COR-L47 (cell line): ENCODE measurements around the gene LLGL2.

Experiments used
- DNase-seq: peaks from one replicate; lab custom pipeline; 2025; lab: John Stamatoyannopoulos, UW

The LLGL2 gene

GRCh38 chr17:75550139-75550465 is 24.6 kb downstream of the LLGL2 start:
- DNase-seq, result no peak

- no peak for DNase-seq
Observed at GRCh38 chr17:75551266-75551665, 25.8 kb downstream of the LLGL2 start.

DNA sequence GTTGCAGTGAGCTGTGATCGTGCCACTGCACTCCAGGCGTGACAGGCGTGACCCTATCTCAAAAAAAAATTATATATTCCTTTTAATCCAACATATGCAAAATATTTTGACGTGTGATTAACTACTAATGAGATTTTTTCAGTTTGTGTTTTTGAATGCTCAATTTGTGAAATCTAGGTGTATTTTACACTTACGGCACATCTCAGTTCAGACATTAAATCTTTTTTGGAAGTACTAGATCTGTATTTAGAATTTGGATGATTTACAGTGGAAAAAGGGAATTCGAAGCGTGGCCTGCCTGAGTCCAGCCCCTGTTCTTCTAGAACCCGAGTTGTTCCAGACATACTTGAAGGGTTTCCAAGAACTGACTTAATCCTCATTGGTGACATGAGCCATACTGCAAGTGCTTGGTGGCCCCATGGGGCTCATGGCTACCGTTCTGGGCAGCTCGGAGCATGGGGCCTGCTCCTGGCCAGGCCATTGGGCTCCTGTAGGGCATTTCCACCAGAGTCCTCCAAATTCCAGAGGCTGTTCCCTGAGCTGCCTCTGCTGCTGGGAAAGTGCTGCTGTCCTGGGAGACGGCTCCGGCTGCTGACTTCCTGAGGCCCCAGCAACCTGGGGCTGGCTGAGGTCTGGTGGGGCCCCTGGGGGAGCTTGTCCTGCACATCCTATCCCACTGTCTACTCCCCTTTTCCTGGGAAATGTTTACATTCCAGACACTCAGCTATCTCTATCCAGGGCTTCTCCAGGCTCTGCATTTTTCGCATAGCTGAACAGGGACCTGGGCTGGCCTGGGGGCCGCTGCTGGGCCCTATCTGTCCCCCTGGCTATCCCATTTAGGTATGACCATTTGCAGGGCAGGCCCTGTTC is 27.2 kb downstream of the LLGL2 start:
- DNase-seq, result no peak

GRCh38 chr17:75553295-75554110 is 28.0 kb downstream of the LLGL2 start:
- no peak for DNase-seq

GRCh38 chr17:75555679-75556153 is 30.2 kb downstream of the LLGL2 start:
- no peak for DNase-seq

DNA sequence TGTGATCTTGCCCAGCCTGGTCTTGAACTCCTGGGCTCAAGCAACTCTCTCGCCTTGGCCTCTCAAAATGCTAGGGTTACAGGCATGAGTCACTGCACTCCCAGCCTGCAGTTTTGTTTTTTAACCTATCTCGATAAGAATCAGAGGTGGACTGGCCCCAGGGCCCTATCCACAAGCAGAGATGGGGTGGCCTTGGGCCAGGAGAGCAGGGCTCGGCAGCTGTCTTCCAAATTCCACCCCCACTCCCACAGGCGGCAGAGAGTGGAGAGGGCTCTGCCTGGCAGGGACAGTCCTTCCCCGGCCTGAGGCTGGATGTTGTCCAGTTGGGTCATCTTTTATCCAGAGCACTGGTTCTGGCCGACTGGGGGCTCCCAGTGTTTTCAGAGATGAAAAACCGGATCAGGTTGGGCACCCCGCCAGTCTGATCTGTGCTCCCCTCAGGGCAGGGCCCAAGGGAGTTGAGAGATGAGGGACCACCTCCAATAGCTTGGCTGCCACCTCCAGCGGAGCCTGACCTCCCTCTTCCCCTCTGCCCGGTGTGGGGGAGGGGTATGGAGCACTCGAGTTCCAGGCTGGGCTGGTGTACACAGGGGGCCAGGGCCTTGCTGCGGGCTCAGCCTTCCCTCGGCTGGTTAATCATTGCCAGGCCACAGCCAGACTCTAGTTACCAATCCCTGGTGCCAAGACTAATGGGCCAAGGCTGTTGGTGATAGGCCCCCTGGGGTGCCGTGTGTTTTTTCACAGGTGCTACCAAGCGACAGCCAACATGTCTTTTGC is 31.8 kb downstream of the LLGL2 start:
- peak; percentile 23 for DNase-seq

DNA sequence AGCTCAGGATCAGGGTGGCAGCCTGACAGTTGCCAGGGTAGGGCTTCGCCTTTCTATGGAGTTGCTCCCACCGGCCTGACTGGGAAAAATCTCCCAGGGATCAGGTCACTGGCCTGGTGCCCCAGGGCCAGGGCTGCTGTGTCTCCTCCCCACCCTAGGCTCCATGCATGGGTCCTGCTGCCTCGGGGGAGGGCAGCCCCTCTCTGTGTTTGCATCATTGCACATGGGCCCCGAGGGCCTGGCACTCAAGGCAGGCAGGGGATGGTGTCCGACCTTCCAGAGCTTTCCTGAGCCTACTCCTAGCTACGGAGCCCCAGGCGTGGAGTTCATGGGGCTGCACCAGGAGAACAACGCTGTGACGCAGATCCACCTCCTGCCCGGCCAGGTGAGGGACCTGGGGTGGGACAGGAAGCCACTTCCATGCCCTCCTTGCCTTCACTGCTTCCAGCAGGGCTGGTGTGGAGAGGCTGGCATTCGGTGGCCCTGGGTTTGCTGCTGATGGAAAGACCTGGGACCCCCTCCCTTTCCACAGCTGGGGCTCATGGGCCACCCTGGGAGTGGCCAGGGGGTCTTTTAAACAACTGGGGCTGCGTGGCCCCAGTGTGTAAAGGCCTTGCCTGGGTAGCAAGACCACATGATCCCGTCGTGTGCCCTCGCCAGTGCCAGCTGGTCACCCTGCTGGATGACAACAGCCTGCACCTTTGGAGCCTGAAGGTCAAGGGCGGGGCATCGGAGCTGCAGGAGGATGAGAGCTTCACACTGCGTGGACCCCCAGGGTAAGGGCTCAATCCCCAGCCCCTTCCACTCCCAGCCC is 32.6 kb downstream of the LLGL2 start:
- no peak for DNase-seq

- no peak for DNase-seq
Observed at GRCh38 chr17:75558666-75559530, 33.4 kb downstream of the LLGL2 start.

- no peak for DNase-seq
Observed at GRCh38 chr17:75559958-75560533, 34.5 kb downstream of the LLGL2 start.

GRCh38 chr17:75561927-75562603 is 36.6 kb downstream of the LLGL2 start:
- no peak for DNase-seq

GRCh38 chr17:75563063-75563758 is 37.7 kb downstream of the LLGL2 start:
- no peak for DNase-seq

DNA sequence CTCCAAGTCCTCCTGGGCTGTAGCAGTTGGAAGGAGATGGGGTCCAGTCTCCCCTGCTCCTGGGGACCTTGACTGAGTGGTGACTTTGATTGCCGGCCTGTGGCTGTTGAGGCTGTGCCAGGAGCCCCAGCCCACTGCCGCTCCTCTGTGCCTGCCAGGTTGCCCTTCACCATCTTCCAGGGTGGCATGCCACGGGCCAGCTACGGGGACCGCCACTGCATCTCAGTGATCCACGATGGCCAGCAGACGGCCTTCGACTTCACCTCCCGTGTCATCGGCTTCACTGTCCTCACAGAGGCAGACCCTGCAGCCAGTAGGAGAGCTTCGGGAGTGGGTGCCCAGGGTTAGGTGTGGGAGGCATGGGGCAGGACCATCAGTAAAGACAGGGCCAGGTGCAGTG is 38.7 kb downstream of the LLGL2 start:
- DNase-seq, result no peak

DNA sequence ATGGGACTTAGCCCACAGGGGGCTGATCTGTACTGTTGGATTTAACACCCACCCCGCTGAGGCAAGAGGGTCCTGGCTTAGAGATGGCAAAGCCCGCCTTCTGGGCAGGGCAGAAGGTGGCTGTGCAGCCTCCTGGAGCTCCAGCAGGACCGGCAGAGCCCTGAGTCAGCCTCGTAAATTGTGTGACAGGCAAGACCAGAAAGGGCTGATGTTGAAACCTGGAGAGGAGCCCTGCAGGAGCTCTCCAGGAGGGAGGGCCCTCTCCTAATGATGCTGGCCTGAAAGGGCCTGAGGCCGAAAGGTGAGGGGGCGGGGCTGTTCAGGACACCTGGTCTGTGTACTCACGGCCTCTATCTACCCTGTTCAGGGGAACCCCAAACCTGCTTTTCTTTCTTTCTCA is 39.6 kb downstream of the LLGL2 start:
- no peak for DNase-seq

DNA sequence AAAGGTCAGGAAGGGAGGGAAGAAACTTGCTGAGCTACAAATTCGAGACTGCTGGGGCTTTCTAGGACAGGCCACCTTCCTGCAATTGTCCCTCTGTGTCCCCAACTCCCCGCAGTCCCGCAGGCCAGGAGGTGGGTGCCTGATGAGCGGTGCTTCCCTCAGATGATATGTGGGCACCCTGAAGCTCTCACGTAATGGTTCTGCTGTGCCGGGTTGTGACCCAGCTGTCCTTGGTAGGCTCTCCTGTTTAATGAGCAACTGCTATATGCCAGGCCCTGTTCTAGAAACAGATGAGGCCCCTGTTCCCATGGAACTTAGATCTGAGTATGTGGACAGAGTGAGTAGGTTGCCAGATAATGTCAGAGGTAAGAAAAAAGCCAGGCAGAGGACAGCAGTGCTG is 40.1 kb downstream of the LLGL2 start:
- DNase-seq, result no peak

- no peak for DNase-seq
Observed at GRCh38 chr17:75566416-75566815, 40.9 kb downstream of the LLGL2 start.

GRCh38 chr17:75566834-75567233 is 41.3 kb downstream of the LLGL2 start:
- DNase-seq, result no peak

- no peak for DNase-seq
Observed at GRCh38 chr17:75568412-75569255, 43.1 kb downstream of the LLGL2 start.
